CD14-positive monocyte (primary cell): ENCODE measurements around the gene RBKS. TPM values are rescaled to one million over a fixed set of nuclear protein-coding genes. Genes with fewer than 3 reads are reported as not detected.

Experiments
- DNase-seq, 3 donors: peaks; one replicate each; pipeline ENCODE4 v3.0.0-alpha.2; 2011 to 2022
- H2AFZ ChIP-seq: 2 replicates; pipeline ENCODE4 v1.6.0; 2012; ENCODE audit warnings: mild to moderate bottlenecking, low read depth, low read length, inconsistent platforms; ENCODE audit not compliant: insufficient read depth, poor library complexity, severe bottlenecking
- H3K27ac ChIP-seq, 2 donors: 1 replicate in 1 of 2; 2 replicates in 1 of 2; pipeline ENCODE4 v1.5.1; 2012 to 2013; ENCODE audit warnings: low read length in 2 of 2, control low read depth in 1 of 2, inconsistent platforms in 1 of 2, low read depth in 1 of 2, mild to moderate bottlenecking in 1 of 2
- H3K27me3 ChIP-seq, 2 donors: one replicate each; pipeline versions ENCODE4 v1.6.0 to v1.6.1; 2011 to 2013; ENCODE audit warnings: low read length in 2 of 2; ENCODE audit not compliant: control insufficient read depth in 2 of 2, insufficient read depth in 2 of 2
- H3K36me3 ChIP-seq, 2 donors: replicated peaks in 1 of 2; 1 replicate in 1 of 2; 2 replicates in 1 of 2; pipeline versions ENCODE4 v1.5.1 to v1.6.1; 2012 to 2013; ENCODE audit warnings: low read length in 2 of 2, control low read depth in 1 of 2, inconsistent platforms in 1 of 2, mild to moderate bottlenecking in 1 of 2; ENCODE audit not compliant: insufficient read depth in 2 of 2, control insufficient read depth in 1 of 2
- H3K4me1 ChIP-seq, 2 donors: 1 replicate in 1 of 2; 2 replicates in 1 of 2; pipeline versions ENCODE4 v1.5.1 to v1.6.1; 2012 to 2013; ENCODE audit warnings: low read length in 2 of 2, control low read depth in 1 of 2, inconsistent platforms in 1 of 2, mild to moderate bottlenecking in 1 of 2, moderate library complexity in 1 of 2; ENCODE audit not compliant: insufficient read depth in 2 of 2, control insufficient read depth in 1 of 2
- H3K4me2 ChIP-seq: replicated peaks from 2 replicates; pipeline ENCODE3; 2012; ENCODE audit warnings: low read length, moderate library complexity, mild to moderate bottlenecking; ENCODE audit not compliant: poor library complexity, severe bottlenecking; ENCODE audit errors: extremely low read depth
- H3K4me3 ChIP-seq, 3 experiments: fragments of 200-600 bp in 1 of 3; sonication (generic) in 1 of 3; replicated peaks in 1 of 3; 1 replicate in 2 of 3; 2 replicates in 1 of 3; pipeline ENCODE4 v1.5.1; 2011 to 2013; ENCODE audit warnings: low read length in 3 of 3, mild to moderate bottlenecking in 3 of 3, control low read depth in 2 of 3, low read depth in 2 of 3, inconsistent platforms in 1 of 3, moderate library complexity in 1 of 3
- H3K79me2 ChIP-seq: 2 replicates; pipeline ENCODE4 v1.6.0; 2012; ENCODE audit warnings: mild to moderate bottlenecking, control low read depth, inconsistent platforms, low read length, moderate library complexity; ENCODE audit not compliant: insufficient read depth
- H3K9ac ChIP-seq: 2 replicates; pipeline ENCODE4 v1.6.0; 2017; ENCODE audit warnings: low read length, mild to moderate bottlenecking; ENCODE audit not compliant: insufficient read depth, poor library complexity, severe bottlenecking
- H3K9me3 ChIP-seq, 2 donors: replicated peaks in 1 of 2; 1 replicate in 1 of 2; 2 replicates in 1 of 2; pipeline versions ENCODE4 v1.5.1 to v1.6.1; 2012 to 2013; ENCODE audit warnings: low read length in 2 of 2, control low read depth in 1 of 2; ENCODE audit not compliant: control insufficient read depth in 1 of 2, insufficient read depth in 1 of 2
- H4K20me1 ChIP-seq: 2 replicates; pipeline ENCODE4 v1.6.0; 2012; ENCODE audit warnings: mild to moderate bottlenecking, low read length, control low read depth, moderate library complexity; ENCODE audit not compliant: insufficient read depth
- H3K27ac Mint-ChIP-seq, 7 donors: one replicate each; pipeline ENCODE4 v1.8.0; 2020; ENCODE audit warnings: mild to moderate bottlenecking in 7 of 7, mixed read lengths in 7 of 7, moderate library complexity in 6 of 7, inconsistent platforms in 2 of 7
- H3K27me3 Mint-ChIP-seq, 3 donors: one replicate each; pipeline ENCODE4 v1.8.0; 2021 to 2022; ENCODE audit warnings: low read depth in 3 of 3, mild to moderate bottlenecking in 3 of 3, mixed read lengths in 3 of 3, moderate library complexity in 3 of 3, inconsistent platforms in 1 of 3
- H3K36me3 Mint-ChIP-seq, 2 donors: one replicate each; pipeline ENCODE4 v1.8.0; 2020; ENCODE audit warnings: mixed read lengths in 2 of 2, inconsistent platforms in 1 of 2, mild to moderate bottlenecking in 1 of 2
- H3K4me1 Mint-ChIP-seq: one replicate; pipeline ENCODE4 v1.8.0; 2020; ENCODE audit warnings: mild to moderate bottlenecking, mixed read lengths
- H3K4me3 Mint-ChIP-seq, 2 donors: one replicate each; pipeline ENCODE4 v1.8.0; 2020; ENCODE audit warnings: mild to moderate bottlenecking in 2 of 2, mixed read lengths in 2 of 2, moderate library complexity in 1 of 2
- H3K9me3 Mint-ChIP-seq, 7 donors: one replicate each; pipeline ENCODE4 v1.8.0; 2020 to 2022; ENCODE audit warnings: mixed read lengths in 7 of 7, mild to moderate bottlenecking in 6 of 7, moderate library complexity in 6 of 7, inconsistent platforms in 2 of 7
- CTCF ChIP-seq: fragments of 200-600 bp; IDR thresholded peaks from one replicate; pipeline ENCODE4 v1.8.0; 2022; ENCODE audit warnings: antibody characterized with exemption, mild to moderate bottlenecking
- whole genome bisulfite sequencing: methylation state at CpG from one replicate; pipeline ENCODE4 v1.1.5; 2013; ENCODE audit warnings: missing lambda C conversion rate; ENCODE audit not compliant: insufficient coverage; 5-methylcytosine and 5-hydroxymethylcytosine counted together
- intact Hi-C, 2 donors: fragments of 100-400 bp; cut with micrococcal nuclease; formaldehyde crosslinking; loops; one replicate each; pipeline versions ENCODE4 v1.15.0 to v1.15.1; 2023
- polyA plus RNA-seq, 3 donors: library from polyadenylated mRNA; depleted of rRNA in 1 of 3; unstranded in 2 of 3; stranded (reverse) in 1 of 3; fragments of 300-500 nt in 2 of 3; fragments of >200 nt in 1 of 3; fragmentation: Illumina TruSeq in 2 of 3; gene quantifications; 1 replicate in 2 of 3; 2 replicates in 1 of 3; pipeline ENCODE4 v1.2.3, GENCODE V29; 2012 to 2021

Gene RBKS
- polyA plus RNA-seq, 3 donors, result 3.9 to 39.1 (median 4.3) TPM

DNA sequence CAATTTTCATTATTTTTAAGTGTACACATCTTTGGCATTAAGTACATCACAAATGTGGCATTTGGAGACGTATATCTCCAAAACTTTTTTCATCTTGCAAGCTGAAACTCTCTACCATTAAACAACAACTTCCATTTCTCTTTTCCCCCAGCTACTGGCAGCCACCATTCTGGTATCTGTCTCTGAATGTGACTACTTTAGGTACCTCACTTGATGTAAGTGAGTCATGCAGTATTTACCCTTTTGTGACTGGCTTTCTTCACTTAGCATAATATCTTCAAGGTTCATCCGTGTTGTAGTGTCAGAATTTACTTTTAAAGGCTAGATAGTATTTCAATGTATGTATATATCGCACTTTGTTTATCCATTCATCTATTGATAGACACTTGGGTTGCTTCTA, 17.4 kb upstream of the RBKS start:
- H3K36me3 Mint-ChIP-seq, result peaks cover 44 to 59% of the 10 kb centered on the region in 2 donors
- intact Hi-C loops, result no loop called here
- peaks cover 23% of the 10 kb centered on the region for H3K4me1 Mint-ChIP-seq
- Histone ChIP-seq H3K9me3 (no peaks in the 10 kb centered on the region), H4K20me1 (no peaks in the 10 kb centered on the region), H3K4me2 (no peak overlapping the region), H3K27me3 (no peaks in the 10 kb centered on the region), H3K9ac (no peak overlapping the region), H2AFZ (no peak overlapping the region), H3K79me2 (peaks cover 66% of the 10 kb centered on the region), H3K27ac (no peak overlapping the region), H3K36me3 (peaks cover 0 to 13% of the 10 kb centered on the region in 2 donors), H3K4me3 (no peak overlapping the region), H3K4me1 (no peaks in the 10 kb centered on the region)
- 100% methylated on average over 1 of the region's 3 CpGs for WGBS
- H3K27me3 Mint-ChIP-seq, result peaks cover 0 to 2% (median 0%) of the 10 kb centered on the region in 3 donors
- TF ChIP-seq CTCF, result no peak
- DNase-seq, result peak in 1 of 3 donors; percentile 15
- H3K4me3 Mint-ChIP-seq, result no peak overlapping the region
- no peak overlapping the region for H3K27ac Mint-ChIP-seq
- H3K9me3 Mint-ChIP-seq, result peaks cover 0 to 4% (median 0%) of the 10 kb centered on the region in 7 donors

GRCh38 chr2:27906074-27906473, 15.9 kb upstream of the RBKS start:
- Histone ChIP-seq H3K36me3 (peaks cover 0 to 20% of the 10 kb centered on the region in 2 donors), H3K9ac (no peak overlapping the region), H3K4me1 (peaks cover 3 to 7% of the 10 kb centered on the region in 2 donors), H3K4me3 (no peak overlapping the region), H3K27ac (no peak overlapping the region), H3K9me3 (no peaks in the 10 kb centered on the region), H3K27me3 (no peaks in the 10 kb centered on the region), H3K79me2 (peaks cover 77% of the 10 kb centered on the region), H2AFZ (no peak overlapping the region), H3K4me2 (no peak overlapping the region), H4K20me1 (no peaks in the 10 kb centered on the region)
- intact Hi-C loops, result no loop called here
- no peak for DNase-seq
- peaks cover 0 to 4% (median 0%) of the 10 kb centered on the region in 7 donors for H3K9me3 Mint-ChIP-seq
- H3K27me3 Mint-ChIP-seq, result peaks cover 0 to 2% (median 0%) of the 10 kb centered on the region in 3 donors
- TF ChIP-seq CTCF, result no peak
- 91% methylated on average over 1 of the region's 1 CpG for WGBS
- H3K27ac Mint-ChIP-seq, result no peak overlapping the region
- H3K4me1 Mint-ChIP-seq, result peaks cover 27% of the 10 kb centered on the region
- no peak overlapping the region for H3K4me3 Mint-ChIP-seq
- peaks cover 51 to 54% of the 10 kb centered on the region in 2 donors for H3K36me3 Mint-ChIP-seq
